SU-DHL-6 (cell line): ENCODE results near the gene ABHD13.

Experiments used
- H2AFZ ChIP-seq: fragments of 200-600 bp; sonication (generic); 2 replicates; pipeline ENCODE4 v1.6.1; 2014; ENCODE audit warnings: low read depth, mild to moderate bottlenecking, moderate library complexity, mixed read lengths, antibody characterized with exemption, low read length; ENCODE audit not compliant: severe bottlenecking
- H3F3A ChIP-seq: fragments of 200-600 bp; shearing (Covaris generic); 2 replicates; pipeline ENCODE4 v1.6.0; 2016; ENCODE audit warnings: antibody characterized with exemption, mild to moderate bottlenecking; ENCODE audit not compliant: insufficient read depth
- H3K27ac ChIP-seq: fragments of 200-600 bp; sonication (generic); 2 replicates; pipeline ENCODE4 v1.5.1; 2016; ENCODE audit warnings: low read depth, mild to moderate bottlenecking, low read length, moderate library complexity, mixed read lengths
- H3K27me3 ChIP-seq: fragments of 200-600 bp; sonication (generic), shearing (Covaris generic); 2 replicates; pipeline ENCODE4 v1.6.0; 2014; ENCODE audit warnings: mild to moderate bottlenecking, low read length
- H3K36me3 ChIP-seq: fragments of 200-600 bp; sonication (generic); 2 replicates; pipeline ENCODE4 v1.6.1; 2014; ENCODE audit warnings: mild to moderate bottlenecking, low read length, mixed read lengths
- H3K4me2 ChIP-seq: fragments of 300-600, 200-600 bp; shearing (Covaris generic), sonication (generic); 2 replicates; pipeline ENCODE4 v1.6.0; 2014; ENCODE audit warnings: low read length, low read depth, mild to moderate bottlenecking; ENCODE audit not compliant: poor library complexity, severe bottlenecking
- H3K4me3 ChIP-seq: fragments of 200-600 bp; sonication (generic); 2 replicates; pipeline ENCODE4 v1.5.1; 2014; ENCODE audit warnings: antibody characterized with exemption, low read length, mild to moderate bottlenecking, mixed read lengths; ENCODE audit not compliant: insufficient read depth, poor library complexity, severe bottlenecking
- H3K79me2 ChIP-seq: fragments of 200-600 bp; sonication (generic); 2 replicates; pipeline ENCODE4 v1.6.1; 2014; ENCODE audit warnings: mild to moderate bottlenecking, low read length, moderate library complexity; ENCODE audit not compliant: insufficient read depth
- H3K9ac ChIP-seq: fragments of 200-600 bp; sonication (generic); 2 replicates; pipeline ENCODE4 v1.7.0; 2014; ENCODE audit warnings: mild to moderate bottlenecking, low read length
- H3K9me2 ChIP-seq: fragments of 200-600 bp; sonication (generic); replicated peaks from 2 replicates; pipeline ENCODE4 v1.6.1; 2014; ENCODE audit warnings: low read length; ENCODE audit not compliant: insufficient read depth
- H3K9me3 ChIP-seq: fragments of 200-600 bp; sonication (generic); 2 replicates; pipeline ENCODE4 v1.6.1; 2014; ENCODE audit warnings: low read length, mixed read lengths; ENCODE audit not compliant: insufficient read depth
- H4K20me1 ChIP-seq: fragments of 200-600 bp; sonication (generic); 2 replicates; pipeline ENCODE4 v1.6.1; 2014; ENCODE audit warnings: low read depth, mild to moderate bottlenecking, antibody characterized with exemption, low read length, moderate library complexity, mixed read lengths
- CTCF ChIP-seq: fragments of 200-600 bp; sonication (generic); IDR thresholded peaks from one replicate; pipeline ENCODE4 v1.5.1; 2017; ENCODE audit warnings: antibody characterized with exemption, mild to moderate bottlenecking, low read length, moderate library complexity; ENCODE audit not compliant: insufficient read depth, poor library complexity, severe bottlenecking
- EZH2phosphoT487 ChIP-seq: fragments of 200-600 bp; sonication (generic), shearing (Covaris generic); conservative IDR thresholded peaks from 2 replicates; pipeline ENCODE4 v1.6.1; 2018; ENCODE audit warnings: mild to moderate bottlenecking, antibody characterized with exemption, low read length, moderate library complexity, mixed read lengths

ABHD13 gene

GRCh38 chr13:108273429-108274118 is 55.4 kb downstream of the ABHD13 start:
- H3K36me3 ChIP-seq: no peaks in the 10 kb centered on the region
- H3K4me2 ChIP-seq: no peak overlapping the region
- no peak for TF ChIP-seq EZH2phosphoT487
- TF ChIP-seq CTCF: no peak
- H3K4me3 ChIP-seq: no peak overlapping the region
- no peak overlapping the region for H2AFZ ChIP-seq
- no peaks in the 10 kb centered on the region for H3K9me2 ChIP-seq
- no peaks in the 10 kb centered on the region for H3K27me3 ChIP-seq
- no peaks in the 10 kb centered on the region for H4K20me1 ChIP-seq
- no peaks in the 10 kb centered on the region for H3F3A ChIP-seq
- no peaks in the 10 kb centered on the region for H3K79me2 ChIP-seq
- no peaks in the 10 kb centered on the region for H3K9me3 ChIP-seq
- no peak overlapping the region for H3K9ac ChIP-seq
- no peak overlapping the region for H3K27ac ChIP-seq

DNA sequence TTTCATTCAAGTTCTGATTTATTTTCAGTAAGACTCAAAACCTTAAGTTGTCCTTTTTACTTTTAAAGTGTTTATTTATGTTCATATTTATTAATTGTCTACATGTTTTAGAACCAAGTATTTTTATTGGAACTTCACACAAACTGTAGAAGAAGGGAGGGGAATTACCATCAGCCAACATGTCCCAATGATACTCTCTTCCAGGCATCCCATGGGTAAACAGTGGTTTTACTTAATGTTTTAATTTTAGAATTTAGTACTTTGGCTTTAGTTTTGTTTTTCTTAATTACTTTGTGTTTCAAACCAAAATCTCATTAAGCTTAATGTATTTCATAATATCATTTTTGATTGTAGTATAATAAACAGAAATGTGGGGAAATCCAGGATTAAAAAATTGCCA is 56.5 kb downstream of the ABHD13 start:
- TF ChIP-seq CTCF (no peak), EZH2phosphoT487 (no peak)

DNA sequence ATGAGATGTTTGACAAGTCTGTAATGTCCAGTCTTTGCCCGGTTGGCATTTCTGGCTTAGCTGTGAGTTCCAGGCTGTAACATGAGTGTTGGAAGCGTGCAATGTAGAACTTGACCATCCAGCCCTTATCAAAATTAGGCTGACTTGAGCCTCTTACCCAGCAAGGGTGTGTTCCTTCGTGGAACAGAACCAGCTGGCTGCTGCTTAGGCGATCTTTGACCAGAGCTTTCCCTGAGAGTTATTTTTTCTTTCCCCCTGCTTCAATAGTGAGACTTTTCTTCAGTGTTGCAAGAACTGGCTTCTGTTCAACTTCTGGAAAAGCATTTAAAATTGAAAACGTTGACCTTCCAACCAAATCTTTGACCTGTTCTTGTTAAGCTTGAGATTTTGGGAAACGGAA is 57.9 kb downstream of the ABHD13 start:
- no peak for TF ChIP-seq EZH2phosphoT487
- TF ChIP-seq CTCF: no peak
- H2AFZ ChIP-seq: no peak overlapping the region

More for the DNA sequence above, 56.5 kb downstream of the ABHD13 start:
- no peaks in the 10 kb centered on the region for H3F3A ChIP-seq
- no peak overlapping the region for H3K4me3 ChIP-seq
- H3K9ac ChIP-seq: no peak overlapping the region
- H3K36me3 ChIP-seq: no peaks in the 10 kb centered on the region
- no peaks in the 10 kb centered on the region for H3K27me3 ChIP-seq
- no peak overlapping the region for H3K4me2 ChIP-seq
- H3K9me3 ChIP-seq: no peaks in the 10 kb centered on the region
- no peak overlapping the region for H2AFZ ChIP-seq
- no peak overlapping the region for H3K27ac ChIP-seq
- no peaks in the 10 kb centered on the region for H4K20me1 ChIP-seq
- no peaks in the 10 kb centered on the region for H3K79me2 ChIP-seq
- H3K9me2 ChIP-seq: no peaks in the 10 kb centered on the region

More for the DNA sequence above, 57.9 kb downstream of the ABHD13 start:
- H3K27ac ChIP-seq: no peak overlapping the region
- H3K4me2 ChIP-seq: no peak overlapping the region
- no peaks in the 10 kb centered on the region for H3K9me2 ChIP-seq
- H3K27me3 ChIP-seq: no peaks in the 10 kb centered on the region
- H3F3A ChIP-seq: no peaks in the 10 kb centered on the region
- no peak overlapping the region for H3K4me3 ChIP-seq
- H3K9me3 ChIP-seq: no peaks in the 10 kb centered on the region
- H4K20me1 ChIP-seq: no peaks in the 10 kb centered on the region
- H3K79me2 ChIP-seq: no peaks in the 10 kb centered on the region
- no peaks in the 10 kb centered on the region for H3K36me3 ChIP-seq
- H3K9ac ChIP-seq: no peak overlapping the region
